HL-60/S4 treated with phorbol 12-myristate 13-acetate at 8.2 ng/mL for 4 days and 3 days (cell line): ENCODE measurements around the gene FGGY.
"Not testable (repeated sequence)": the region's sequence is repeated elsewhere in the genome, so short reads cannot be mapped to it uniquely, and the experiment has no call there.

Experiments used
- in situ Hi-C: fragments of 300-500 bp; cut with MboI; formaldehyde crosslinking; loops from 2 replicates; pipeline ENCODE4 v1.15.0; 2022; ENCODE audit warnings: low sequenced_read_pairs

The FGGY gene

DNA sequence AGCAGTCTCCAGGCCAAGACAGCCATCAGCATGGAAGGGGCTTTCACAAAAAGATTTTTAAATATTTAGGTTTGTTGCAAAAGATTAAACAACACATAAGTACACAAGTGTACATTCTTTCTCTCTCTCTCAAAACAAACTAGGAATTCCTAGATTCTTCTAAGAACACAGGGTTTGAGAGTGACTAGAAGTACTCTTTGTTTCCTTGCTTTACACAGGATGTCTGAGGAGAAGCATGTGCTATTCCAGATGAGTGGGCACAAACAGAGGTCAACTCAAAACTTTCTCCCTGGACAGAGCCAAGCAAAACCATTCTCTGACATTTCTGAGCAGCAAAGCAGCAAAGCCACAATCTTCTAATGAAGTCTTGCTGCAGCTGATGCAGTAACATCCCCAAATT is 307.3 kb downstream of the FGGY start:
- in situ Hi-C loops, result no loop called here

DNA sequence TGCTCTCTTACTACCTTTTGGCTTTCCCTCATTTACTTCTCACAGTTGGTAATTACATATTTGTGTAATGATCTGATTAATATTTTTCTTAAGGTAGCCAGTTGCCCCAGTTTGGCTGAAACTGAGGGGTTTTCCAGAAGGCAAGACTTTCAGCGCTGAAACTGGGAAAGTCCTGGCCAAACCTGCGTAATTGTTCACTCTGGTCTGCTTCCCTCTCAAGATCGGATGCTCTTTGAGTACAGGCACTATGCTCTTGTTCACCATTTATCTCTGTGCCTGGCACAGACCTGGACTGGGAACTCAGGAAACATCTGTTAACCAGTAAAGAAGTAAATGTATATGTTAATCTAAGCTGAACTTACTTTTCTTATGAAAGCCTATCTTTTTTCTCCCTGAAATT is 308.3 kb downstream of the FGGY start:
- in situ Hi-C loops, result no loop called here

GRCh38 chr1:59605761-59606160 is 308.9 kb downstream of the FGGY start:
- in situ Hi-C loops, result no loop called here

DNA sequence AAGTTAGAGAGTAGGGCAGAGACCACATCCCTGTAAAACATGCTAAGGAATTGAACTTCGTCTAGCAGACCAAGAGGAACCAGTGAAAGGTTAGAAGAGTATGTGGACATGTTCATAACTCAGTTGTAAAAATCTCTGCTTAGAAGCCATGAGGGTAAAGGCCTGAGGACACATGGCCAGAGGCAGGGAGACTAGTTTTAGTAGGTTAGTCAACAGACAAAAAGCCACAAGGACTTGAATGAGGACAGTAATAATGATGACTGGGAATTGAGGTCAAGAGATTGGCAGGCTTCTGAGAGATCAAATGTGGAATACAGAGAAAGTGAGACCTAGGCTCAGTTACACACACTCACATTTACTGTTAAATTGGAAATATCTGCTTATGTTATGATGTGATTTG is 312.4 kb downstream of the FGGY start:
- in situ Hi-C loops, result no loop called here

DNA sequence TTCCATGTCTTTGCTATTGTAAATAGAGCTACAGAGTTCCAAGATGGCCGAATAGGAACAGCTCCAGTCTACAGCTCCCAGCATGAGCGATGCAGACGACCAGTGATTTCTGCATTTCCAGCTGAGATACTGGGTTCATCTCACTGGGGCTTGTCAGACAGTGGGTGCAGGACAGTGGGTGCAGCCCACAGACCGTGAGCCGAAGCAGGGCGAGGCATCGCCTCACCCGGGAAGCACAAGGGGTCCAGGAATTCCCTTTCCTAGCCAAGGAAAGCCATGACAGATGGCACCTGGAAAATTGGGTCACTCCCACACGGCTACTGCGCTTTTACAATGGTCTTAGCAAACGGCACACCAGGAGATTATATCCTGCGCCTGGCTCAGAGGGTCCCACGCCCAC is 313.6 kb downstream of the FGGY start:
- in situ Hi-C loops, result not testable (repeated sequence)

DNA sequence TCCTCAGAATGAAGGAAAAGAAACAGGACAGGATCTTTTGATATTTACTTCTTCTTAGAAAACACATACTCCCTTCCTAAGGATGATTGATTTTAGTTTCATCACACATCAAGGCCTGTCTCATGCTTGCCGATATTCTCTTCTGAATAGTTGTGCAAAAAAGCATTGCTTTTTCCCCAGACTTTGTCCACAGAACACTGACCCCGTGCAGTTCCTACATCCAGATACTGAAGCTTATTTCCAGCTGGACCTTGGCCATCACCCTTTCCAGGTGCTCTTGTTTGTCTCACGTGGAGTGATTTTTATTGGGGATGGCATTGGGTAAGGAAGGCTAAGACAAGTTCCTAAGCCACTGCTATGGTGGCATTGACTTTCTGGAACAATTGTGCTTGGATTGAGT is 320.5 kb downstream of the FGGY start:
- in situ Hi-C loops, result no loop called here

DNA sequence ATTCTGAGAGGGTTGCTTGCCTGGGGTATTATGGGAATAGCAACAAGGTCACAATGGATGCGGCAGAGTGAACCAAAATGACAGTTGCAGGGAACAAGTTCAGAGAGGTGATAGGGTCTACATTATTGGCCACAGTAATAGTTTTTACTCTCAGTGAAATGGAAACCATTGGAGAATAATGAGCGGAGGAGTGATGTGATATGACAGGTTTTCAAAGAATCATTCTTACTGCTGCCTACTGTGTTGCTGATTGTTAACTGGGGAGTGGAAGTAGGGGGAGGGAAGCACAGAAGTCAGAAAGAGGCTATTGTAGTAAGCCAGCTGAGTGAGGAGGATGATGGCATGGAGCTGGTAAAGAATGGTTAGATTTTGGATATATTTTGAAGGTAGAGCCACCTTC is 322.7 kb downstream of the FGGY start:
- in situ Hi-C loops, result no loop called here

DNA sequence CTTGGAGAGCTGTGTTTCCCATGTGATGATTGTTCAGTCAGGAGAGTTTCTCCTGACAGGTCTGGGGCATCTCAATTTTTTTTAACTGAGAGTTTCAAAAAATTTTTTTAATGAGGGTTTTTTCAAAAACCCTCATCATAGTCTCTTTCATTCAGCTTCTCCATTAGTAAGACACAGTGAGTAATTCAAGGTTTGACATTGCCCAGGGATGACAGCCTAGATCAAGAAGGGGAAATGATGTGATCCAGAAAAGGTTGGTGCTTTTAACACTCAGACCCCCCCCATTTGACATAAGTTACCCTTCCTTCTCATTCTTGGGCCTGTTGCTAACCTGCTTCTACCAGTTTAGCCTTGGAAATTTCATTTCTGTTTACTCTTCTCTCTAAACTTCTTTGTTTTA is 328.5 kb downstream of the FGGY start:
- in situ Hi-C loops, result no loop called here

- in situ Hi-C loops, result no loop called here
Observed at GRCh38 chr1:59631561-59632255, 334.8 kb downstream of the FGGY start.

DNA sequence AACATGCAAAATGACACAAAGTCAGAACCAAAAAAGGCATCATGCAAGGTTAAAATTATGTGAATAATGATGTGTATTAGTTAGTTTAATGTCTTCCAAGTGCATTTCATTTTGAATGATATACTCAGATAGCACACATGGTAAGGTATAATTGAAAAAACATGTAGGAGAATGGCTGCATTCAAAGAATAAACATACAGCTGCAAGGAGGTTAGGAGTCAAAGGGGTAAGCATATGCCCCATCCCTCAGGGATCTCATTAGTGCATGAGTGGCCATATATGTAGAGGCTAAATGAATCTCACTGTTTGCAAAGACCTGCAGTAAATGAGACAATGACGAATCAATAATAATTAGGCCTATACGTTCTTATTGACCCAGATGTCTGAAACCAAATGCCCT is 338.2 kb downstream of the FGGY start:
- in situ Hi-C loops, result no loop called here

DNA sequence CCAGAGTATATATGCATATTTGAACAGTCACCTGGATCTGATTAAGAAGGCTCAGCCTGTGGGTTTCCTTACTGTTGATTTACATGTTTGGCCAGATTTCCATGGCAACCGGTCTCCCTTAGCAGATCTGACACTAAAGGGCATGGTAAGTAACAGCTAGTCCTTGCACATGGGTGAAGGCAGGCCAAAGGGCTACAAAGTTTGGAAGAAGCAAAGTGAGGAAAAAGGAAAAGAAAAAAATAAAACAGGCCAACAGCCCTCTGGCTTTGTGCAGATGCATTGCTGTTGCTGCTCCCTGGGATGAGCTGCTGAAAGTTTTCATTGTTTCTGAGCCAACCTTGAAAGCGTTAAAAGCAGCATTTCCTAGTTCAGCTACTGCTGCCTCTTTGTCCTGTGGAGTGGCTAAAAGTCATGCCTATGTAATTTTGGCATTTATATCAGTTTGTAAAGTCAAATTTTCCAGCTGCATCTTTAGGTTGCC is 341.4 kb downstream of the FGGY start:
- in situ Hi-C loops, result no loop called here

GRCh38 chr1:59639266-59639665 is 342.4 kb downstream of the FGGY start:
- in situ Hi-C loops, result no loop called here

- in situ Hi-C loops, result no loop called here
Observed at GRCh38 chr1:59640851-59641250, 344.0 kb downstream of the FGGY start.

DNA sequence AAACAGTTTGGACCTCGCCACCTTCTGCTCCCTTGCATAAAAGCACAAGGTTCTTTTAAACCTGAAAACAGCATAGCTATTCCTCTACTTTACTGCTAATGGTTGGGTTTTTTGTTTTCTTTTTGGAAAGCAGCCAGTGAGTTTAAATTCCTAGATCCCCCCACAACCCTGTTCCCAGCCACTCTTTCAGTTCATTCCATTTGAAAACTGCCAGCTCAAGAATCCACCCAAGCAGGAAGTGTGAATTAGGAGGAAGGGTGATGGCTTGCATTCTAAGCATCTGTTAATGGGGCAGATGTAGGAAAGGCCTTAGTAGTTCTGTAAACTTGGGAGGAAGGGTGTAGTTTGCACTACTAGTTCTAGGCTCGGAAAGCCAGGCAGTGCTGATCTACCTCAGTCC is 344.9 kb downstream of the FGGY start:
- in situ Hi-C loops, result no loop called here

DNA sequence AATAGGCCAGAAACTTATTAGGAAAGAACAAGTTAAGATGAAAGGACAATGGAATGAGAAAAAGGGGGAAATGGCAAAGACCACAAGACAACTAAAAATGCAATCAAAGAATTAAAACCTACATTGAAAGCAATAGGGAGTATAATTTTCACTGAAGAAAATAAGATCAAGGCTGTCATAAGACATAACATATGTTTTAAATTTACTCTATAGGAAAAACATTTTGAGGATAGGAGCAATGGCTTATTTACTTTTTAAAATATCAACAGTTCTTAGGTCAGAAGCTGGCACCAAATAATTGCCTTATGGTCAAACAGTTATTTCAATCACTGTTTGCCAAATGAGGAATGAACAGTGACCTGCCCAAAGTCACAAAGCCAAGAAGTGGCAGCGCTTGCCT is 346.6 kb downstream of the FGGY start:
- in situ Hi-C loops, result no loop called here

DNA sequence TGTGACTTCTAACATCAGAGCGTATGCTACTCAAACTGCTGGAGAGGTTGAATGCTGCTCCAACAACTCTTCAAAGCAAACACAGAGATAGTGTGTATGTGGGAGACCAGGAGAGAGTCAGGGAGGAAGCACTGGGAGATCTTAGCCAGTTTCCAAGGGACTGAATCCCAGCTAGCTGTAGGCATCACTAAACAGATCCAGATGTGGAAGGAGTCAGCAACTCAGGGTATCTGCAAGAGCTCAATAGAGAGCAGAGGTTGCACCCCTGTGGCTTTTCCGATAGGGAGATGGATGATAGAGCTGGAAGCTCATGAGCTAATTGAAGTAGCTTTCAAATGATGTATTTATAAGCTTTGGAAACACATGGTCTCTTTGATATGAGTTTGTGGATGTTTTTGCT is 349.0 kb downstream of the FGGY start:
- in situ Hi-C loops, result no loop called here

DNA sequence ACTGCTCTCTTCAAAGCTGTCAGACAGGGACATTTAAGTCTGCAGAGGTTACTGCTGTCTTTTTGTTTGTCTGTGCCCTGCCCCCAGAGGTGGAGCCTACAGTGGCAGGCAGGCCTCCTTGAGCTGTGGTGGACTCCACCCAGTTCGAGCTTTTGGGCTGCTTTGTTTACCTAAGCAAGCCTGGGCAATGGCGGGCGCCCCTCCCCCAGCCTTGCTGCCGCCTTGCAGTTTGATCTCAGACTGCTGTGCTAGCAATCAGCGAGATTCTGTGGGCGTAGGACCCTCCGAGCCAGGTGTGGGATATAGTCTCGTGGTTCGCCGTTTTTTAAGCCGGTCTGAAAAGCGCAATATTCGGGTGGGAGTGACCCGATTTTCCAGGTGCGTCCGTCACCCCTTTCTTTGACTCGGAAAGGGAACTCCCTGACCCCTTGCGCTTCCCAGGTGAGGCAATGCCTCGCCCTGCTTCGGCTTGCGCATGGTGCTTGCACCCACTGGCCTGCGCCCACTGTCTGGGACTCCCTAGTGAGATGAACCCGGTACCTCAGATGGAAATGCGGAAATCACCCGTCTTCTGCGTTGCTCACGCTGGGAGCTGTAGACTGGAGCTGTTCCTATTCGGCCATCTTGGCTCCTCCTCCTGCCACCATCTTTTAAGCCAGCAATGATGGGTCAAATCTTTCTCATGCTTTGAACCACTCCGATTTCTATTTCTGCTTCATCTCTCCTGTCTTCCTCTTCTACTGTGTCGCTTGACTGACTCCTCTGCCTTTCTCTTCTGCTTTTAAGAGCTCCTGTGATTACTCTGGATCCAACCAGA is 356.5 kb downstream of the FGGY start:
- in situ Hi-C loops, result not testable (repeated sequence)

GRCh38 chr1:59653968-59654367 is 357.1 kb downstream of the FGGY start:
- in situ Hi-C loops, result no loop called here

- in situ Hi-C loops, result no loop called here
Observed at GRCh38 chr1:59657873-59658465, 361.1 kb downstream of the FGGY start.

- in situ Hi-C loops, result no loop called here
Observed at GRCh38 chr1:59664166-59664565, 367.3 kb downstream of the FGGY start.

DNA sequence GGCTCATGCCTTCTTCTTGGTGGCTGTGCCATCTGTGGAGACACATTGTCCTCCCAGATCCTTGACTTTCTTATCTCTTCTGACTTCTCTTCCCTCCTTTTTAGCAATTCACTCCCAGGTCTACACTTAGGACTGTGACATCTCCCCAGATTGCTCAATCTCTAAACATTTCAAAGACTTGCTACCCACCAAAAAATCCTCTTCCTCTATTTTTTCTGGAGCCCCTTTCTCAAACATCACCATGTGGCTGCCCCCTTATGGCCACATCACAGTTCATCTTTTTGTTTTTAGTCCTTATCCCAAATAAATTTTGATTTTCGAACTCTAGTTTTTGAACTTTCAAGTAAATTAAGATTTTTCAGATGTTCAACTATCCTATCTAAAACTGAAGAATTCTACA is 369.2 kb downstream of the FGGY start:
- in situ Hi-C loops, result no loop called here

DNA sequence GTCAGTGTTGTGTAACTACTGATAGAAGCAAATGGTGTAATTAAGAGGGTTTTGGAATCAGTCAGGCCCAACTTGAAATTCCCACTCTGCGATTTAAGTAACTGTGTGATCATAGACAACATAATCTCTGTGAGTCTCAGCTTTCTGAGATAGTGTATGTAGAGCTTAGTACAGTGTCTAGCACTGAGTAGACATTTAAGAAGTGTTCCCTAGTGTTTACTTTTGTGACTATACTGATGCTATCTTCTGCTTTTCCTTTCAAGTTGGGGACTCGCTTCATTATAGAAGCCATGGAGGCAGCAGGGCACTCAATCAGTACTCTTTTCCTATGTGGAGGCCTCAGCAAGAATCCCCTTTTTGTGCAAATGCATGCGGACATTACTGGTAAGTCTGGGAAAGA is 370.1 kb downstream of the FGGY start:
- in situ Hi-C loops, result no loop called here
